Measurements from ENCODE around the gene FOXO3.

DNA sequence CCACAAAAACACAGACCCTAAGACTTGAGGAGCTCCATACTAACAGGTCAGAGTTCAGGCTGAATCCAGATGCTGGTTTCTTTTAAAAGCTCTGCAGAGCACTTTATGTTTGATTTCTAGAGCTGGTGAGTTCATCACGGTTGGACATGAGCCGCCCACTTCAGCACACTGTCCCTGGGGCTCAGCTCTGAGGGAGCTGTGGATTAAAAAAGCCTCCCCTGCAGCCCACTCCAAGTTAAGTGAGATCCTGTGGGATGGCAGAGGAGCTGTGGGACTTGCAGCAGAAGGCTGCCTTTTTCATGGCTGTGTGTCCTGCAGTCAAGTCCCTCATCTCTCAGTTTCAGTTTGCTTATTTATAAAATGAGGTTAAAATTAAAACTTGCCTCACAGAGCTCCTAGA is 110.5 kb downstream of the FOXO3 start:
- TF ChIP-seq POLR2A (IDR thresholded peaks at IDR 0.05), result no peak
- TF ChIP-seq, protein P1, sequence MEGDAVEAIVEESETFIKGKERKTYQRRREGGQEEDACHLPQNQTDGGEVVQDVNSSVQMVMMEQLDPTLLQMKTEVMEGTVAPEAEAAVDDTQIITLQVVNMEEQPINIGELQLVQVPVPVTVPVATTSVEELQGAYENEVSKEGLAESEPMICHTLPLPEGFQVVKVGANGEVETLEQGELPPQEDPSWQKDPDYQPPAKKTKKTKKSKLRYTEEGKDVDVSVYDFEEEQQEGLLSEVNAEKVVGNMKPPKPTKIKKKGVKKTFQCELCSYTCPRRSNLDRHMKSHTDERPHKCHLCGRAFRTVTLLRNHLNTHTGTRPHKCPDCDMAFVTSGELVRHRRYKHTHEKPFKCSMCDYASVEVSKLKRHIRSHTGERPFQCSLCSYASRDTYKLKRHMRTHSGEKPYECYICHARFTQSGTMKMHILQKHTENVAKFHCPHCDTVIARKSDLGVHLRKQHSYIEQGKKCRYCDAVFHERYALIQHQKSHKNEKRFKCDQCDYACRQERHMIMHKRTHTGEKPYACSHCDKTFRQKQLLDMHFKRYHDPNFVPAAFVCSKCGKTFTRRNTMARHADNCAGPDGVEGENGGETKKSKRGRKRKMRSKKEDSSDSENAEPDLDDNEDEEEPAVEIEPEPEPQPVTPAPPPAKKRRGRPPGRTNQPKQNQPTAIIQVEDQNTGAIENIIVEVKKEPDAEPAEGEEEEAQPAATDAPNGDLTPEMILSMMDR (IDR thresholded peaks at IDR 0.05), result no peak

Data from right lobe of liver (tissue), 4 donors.